ENCODE data around the gene AGPS.

DNA sequence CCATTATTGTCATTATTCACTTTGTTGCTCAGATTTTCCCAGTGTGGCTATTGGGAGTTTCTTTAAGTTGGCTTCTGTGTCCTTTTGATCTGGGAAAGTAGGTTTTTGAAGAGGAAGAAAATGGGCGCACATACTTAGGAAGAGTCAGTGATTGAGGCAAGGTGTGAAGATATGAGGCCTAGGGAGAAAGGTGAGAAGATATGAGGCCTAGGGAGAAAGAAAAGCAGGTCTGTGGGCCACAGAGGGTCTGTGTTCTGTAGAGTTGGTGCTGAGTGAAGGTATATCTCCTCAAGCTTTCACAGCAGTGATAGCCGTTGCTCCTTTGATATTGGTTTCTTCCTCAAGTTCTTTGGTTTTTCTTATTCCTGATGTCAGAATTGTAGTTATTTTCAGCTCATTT lies 126.2 kb downstream of the AGPS start:
- no peak for TF ChIP-seq POLR2A (IDR thresholded peaks at IDR 0.05; ENCODE audit: low read length)
- no peak for TF ChIP-seq MAZ (IDR thresholded peaks at IDR 0.05; ENCODE audit: borderline replicate concordance, low read depth, low read length)
- TF ChIP-seq, protein P1, sequence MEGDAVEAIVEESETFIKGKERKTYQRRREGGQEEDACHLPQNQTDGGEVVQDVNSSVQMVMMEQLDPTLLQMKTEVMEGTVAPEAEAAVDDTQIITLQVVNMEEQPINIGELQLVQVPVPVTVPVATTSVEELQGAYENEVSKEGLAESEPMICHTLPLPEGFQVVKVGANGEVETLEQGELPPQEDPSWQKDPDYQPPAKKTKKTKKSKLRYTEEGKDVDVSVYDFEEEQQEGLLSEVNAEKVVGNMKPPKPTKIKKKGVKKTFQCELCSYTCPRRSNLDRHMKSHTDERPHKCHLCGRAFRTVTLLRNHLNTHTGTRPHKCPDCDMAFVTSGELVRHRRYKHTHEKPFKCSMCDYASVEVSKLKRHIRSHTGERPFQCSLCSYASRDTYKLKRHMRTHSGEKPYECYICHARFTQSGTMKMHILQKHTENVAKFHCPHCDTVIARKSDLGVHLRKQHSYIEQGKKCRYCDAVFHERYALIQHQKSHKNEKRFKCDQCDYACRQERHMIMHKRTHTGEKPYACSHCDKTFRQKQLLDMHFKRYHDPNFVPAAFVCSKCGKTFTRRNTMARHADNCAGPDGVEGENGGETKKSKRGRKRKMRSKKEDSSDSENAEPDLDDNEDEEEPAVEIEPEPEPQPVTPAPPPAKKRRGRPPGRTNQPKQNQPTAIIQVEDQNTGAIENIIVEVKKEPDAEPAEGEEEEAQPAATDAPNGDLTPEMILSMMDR (IDR thresholded peaks at IDR 0.05) = no peak
- no peak for TF ChIP-seq NFE2L2 (conservative IDR thresholded peaks at IDR 0.05; ENCODE audit: low read length)
- TF ChIP-seq SMC3 (IDR thresholded peaks at IDR 0.05) = no peak
- TF ChIP-seq RNF2 (IDR thresholded peaks at IDR 0.05; ENCODE audit: borderline replicate concordance, low read depth) = no peak
- TF ChIP-seq RFX5 (IDR thresholded peaks at IDR 0.05) = no peak
- no peak for TF ChIP-seq BHLHE40 (IDR thresholded peaks at IDR 0.05; ENCODE audit: low read depth, low read length)
- no peak for TF ChIP-seq EHMT2 (IDR thresholded peaks at IDR 0.05; ENCODE audit: low read depth)
- TF ChIP-seq, protein P2, sequence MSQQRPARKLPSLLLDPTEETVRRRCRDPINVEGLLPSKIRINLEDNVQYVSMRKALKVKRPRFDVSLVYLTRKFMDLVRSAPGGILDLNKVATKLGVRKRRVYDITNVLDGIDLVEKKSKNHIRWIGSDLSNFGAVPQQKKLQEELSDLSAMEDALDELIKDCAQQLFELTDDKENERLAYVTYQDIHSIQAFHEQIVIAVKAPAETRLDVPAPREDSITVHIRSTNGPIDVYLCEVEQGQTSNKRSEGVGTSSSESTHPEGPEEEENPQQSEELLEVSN (IDR thresholded peaks at IDR 0.05; ENCODE audit: borderline replicate concordance, low read depth) = no peak
- no peak for TF ChIP-seq HOXA7 (CRISPR knock-in tag; IDR thresholded peaks at IDR 0.05)
- TF ChIP-seq CEBPB (IDR thresholded peaks at IDR 0.05) = no peak
- TF ChIP-seq CHD2 (IDR thresholded peaks at IDR 0.05; ENCODE audit: low read length, partially characterized antibody) = no peak
